Tongue (tissue), 2 donors: ENCODE data around the gene TRIM33. TPM values are rescaled to one million over a fixed set of nuclear protein-coding genes. Genes with fewer than 3 reads are reported as not detected.
"Not testable (repeated sequence)": the region's sequence is repeated elsewhere in the genome, so short reads cannot be mapped to it uniquely, and the experiment has no call there.

ENCODE experiments used
- DNase-seq: peaks from one replicate; pipeline ENCODE4 v3.0.0-alpha.2; 2015
- total RNA-seq: library from RNA; depleted of rRNA; stranded (reverse); fragments of >200 nt; gene quantifications from one replicate; pipeline ENCODE4 v1.2.3, GENCODE V29; 2014

The TRIM33 gene
- total RNA-seq, 1 donor from 2014 or later = 49.9 TPM

DNA sequence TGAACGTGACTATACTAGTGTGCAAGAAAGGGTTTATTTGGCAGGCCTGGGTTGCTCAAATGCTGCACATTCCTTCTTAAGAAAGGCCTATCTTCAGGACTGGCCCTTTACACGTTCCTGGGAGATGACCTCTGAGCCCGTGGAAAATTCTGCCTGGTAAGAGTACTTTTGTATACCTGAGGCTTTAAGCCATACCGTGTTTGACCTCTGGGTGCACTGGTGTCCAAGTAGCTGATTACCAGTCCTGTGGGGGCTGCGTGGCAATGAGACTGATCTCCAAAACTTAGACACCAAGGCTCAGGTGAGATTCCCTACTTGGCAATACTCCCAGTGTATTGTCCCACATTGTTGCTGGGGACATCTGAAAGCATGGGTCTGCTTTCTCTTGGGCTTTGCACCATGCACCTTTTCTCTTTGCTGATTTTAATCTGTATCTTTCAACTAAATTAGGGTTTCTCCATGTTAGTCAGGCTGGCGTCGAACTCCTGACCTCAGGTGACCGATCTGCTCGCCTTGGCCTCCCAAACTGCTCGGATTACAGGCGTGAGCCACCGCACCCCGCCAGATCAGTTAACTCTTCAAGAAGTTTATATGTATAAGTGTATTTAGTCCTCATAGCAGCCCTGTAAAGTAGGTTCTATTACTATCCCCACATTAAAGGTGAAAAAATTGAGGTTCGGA, 44.5 kb downstream of the TRIM33 start:
- no peak for DNase-seq

DNA sequence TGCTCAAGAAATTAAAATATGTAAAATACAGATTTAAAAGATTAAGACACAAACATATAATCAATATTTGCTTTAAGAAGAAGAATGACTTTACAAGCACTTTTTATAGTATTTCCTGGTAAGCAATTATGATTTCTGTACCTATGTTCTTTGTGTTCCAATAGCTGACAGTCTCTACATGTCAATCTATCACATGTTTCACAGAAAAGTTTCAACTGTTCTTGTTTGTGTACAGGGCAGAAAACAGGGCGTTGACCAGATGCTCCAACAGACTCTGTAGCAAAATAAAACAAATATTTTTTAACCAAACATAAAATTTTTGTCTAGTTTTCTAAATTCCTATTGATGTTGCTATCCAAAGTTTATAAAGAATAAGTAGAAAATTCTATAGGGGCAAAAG, 48.0 kb downstream of the TRIM33 start:
- DNase-seq = no peak

DNA sequence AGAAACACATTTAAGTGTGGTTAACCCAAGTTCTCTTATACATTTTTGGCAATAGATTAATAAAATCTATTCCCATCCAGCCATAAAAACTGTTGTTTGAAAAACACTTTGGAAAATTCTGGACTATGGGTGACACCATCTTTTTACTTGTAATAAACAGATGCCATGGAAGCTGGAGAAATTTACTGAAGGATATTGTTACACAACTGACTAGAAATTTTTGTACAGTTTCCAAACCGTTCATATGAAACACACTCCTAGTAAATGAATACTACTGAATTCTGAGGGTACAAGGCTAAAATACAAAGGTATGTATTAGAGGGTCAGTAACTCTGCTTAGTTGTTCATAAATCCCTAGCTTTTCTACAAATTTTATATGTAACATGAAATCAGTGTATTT, 48.7 kb downstream of the TRIM33 start:
- DNase-seq = no peak

DNA sequence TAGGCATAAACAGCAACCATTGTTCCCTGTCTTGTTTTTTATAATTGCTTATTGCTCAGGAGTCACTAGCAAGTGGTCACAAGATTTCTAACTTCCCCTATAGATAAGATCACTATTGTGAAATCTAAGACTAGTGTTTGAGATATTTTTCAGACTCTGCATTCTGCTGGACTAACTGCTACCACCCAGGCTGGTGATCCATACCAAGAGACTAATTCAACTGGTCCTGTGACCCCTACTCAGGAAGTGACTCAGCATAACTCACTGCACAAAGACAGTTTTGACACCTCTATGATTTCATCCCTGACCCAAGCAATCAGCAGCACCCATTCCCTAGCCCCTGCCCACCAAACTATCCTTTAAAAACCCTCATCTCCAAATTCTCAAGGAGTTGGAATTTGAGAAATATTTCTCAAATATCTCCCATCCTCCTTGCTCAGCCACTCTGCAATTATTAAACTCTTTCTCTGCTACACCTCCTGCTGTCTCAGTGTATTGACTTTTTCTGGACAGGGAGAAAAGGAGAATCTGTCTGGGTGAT, 52.7 kb downstream of the TRIM33 start:
- DNase-seq = no peak

DNA sequence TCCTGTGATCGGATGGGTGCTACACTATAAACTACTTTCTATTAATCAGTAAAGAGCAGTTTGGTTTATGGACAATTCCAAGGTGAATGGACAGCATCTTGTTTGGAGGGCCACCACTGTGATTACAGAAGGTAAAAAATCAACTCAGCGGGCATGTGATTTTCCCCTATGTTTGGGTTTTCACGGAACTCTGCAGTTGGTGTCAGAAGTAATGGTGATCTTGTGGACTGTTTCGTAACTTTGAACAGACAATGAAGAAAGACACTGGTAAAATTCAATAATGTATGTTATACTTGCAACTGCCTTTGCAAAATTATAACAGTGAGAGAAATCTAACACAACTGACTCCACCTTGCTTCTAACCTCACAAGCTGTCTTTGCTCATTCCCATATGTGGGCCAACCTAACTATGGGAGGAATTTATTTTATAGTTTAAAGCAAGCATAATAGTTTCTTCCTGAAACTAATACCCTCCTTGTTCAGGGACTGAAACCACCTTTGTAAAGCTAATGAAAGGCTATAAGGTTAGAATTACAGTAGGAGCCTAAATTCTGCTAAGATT, 53.2 kb downstream of the TRIM33 start:
- no peak for DNase-seq

DNA sequence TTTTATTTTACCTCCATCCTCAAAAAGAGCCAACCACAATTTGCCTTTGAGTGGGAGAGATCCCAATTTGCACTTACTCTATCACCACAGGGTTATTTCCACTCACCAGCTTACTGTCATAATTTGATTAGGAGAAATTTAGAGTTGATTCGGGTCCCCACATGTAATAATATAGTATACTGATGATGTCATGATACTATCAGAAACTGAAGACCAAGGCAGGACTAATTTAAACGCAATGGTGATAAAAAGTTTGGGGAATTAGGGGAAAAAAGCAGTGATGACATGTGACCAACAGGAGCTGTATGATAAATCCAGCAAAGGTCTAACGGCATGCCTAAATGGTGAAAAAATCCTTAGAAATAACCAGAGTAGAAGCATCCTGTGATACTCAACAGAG, 54.4 kb downstream of the TRIM33 start:
- DNase-seq = no peak

DNA sequence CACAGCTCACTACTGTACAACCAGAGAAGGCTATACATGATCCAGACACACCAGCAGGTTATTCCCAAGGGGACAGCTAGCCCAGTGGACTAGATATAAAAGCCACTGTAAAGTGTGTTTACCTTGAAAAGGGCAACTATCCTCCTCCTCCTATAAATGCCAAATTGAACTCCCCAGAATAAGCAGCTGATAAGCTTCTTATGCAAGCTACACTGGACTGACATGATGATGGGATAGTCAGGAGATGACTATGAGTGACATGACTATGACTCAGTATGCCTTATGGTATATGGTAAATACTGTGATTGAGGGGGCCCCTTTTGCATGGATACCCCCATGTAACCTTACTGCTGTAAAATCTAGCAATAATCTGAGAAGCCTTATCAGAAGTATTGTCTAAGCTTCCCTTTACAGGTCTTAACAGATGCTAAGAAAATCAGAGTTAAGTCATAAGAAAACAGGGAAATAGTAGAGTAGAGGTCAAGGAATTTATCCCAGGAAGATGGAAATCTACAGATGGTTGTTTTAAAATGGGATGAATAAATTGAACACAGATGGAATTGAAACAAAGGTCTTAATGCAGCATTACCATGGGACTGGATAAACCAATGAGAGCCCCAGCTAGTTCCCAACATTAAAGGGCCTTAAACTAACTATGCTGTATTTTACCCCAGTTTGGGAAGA, 55.8 kb downstream of the TRIM33 start:
- no peak for DNase-seq

DNA sequence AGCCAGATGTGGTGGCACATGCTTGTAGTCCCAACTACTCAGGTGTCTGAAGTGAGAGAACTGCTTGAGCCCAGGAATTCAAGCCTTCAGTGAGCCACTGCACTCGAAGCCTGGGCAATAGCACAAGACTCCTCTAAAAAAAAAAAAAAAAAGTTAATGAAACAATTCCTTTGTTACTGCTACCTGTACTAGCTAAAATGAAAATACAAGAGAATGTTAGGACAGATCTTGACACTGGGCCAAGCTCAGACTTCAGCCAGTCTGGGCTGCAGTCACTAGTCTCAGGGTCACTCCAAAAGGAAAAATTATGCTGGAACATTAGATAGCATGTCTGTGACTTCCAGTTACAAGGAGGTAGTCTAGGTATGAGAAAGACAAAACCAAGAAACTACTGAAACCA, 56.5 kb downstream of the TRIM33 start:
- no peak for DNase-seq

DNA sequence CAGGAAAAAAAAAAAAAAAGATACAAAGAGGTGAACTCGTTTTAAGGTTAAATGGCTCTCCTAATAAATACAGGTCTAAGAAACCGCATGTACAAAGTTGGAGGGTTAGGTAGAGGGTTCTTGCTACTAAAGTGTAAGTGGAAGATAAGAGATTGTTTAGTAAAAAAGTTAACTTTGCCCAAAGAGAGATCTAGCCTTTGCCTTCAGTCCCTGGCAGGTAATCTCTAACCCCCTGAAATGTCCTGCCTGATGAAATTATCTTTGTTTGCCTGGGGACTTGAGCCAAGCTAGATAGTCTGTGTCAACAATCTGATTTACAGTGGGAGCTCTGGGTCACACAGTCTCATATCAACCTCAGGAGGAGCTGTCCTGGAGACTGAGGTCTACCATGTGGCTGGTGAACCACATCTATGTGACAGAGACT, 57.6 kb downstream of the TRIM33 start:
- no peak for DNase-seq

DNA sequence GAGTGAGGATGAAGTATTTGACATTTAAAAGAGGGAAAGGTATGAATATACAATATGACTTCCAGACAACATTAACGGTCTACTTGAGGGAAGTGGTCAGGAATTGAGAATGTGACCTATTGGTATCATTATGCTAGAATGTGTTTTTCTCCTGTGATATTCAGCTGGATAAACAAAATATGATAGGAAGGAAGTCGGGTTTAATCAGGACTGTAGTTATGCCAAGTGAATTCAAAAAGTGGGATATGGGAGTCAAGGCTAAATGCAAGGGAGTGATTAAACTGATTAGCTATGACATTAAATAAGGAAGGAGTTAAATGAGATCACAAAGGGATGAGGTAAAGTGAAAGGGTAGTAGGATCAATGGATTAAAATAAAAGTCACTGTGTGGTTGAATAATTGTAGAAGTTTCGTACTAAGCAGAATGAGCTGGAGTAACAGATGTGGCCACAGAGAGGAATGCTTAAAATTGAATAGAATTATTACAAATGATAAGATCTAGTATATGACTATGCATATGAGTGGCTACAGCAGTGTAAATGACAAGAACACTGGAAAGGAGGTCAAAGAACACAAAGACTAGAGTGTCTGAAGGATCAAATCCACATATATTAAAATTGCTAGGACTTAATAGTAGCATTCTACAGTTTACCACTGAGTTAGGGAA, 62.5 kb downstream of the TRIM33 start:
- DNase-seq = no peak

DNA sequence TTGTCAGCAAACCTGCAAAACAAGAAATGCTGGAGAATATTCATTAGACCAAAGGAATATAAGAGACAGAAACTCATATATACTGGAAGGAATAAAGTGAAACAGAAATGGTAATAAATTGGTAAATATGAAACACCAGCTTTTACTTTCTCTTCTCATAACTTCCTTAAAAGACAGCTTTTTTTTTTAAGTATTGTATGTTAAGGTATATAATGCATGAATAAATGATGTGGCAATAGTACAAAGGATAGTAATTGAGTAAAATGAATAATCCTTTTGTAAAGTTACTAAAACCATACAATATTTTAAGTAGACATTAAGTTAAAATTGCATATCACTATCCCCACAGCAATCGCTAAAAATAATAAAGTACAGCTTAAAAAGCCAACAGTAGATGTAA, 64.8 kb downstream of the TRIM33 start:
- DNase-seq = no peak

DNA sequence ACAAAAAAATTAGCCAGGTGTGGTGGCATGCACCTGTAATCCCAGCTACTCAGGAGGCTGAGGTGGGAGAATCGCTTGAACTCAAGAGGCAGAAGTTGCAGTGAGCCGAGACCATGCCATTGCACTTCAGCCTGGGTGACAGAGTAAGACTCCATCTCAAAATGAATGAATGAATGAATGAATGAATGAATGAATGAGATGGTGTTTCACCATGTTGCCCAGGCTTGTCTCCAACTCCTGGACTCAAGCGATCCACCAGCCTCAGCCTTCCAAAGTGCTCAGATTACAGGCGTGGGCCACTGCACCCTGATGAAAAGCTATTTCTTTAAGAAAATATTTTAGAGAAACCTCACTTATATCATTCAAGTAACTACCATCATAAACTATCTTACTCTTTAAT, 67.8 kb downstream of the TRIM33 start:
- DNase-seq = not testable (repeated sequence)

DNA sequence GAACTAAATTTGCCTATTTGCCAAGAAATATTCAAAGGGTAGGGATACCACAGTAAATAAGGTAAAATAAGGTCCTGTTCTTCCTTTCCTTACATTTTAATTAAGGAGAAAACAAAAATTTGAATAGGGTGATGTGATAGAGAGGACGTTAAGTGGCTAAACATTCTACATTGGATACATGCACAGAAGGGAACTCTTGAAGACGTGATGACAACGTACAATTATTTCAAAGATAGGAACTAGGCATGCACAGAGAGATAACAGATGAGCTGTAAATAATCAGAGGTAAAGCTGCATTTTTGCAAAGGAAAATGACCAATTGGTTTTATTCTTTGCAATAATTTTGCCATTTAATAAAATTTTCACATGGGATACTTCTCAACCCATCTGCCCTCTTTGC, 69.7 kb downstream of the TRIM33 start:
- no peak for DNase-seq

DNA sequence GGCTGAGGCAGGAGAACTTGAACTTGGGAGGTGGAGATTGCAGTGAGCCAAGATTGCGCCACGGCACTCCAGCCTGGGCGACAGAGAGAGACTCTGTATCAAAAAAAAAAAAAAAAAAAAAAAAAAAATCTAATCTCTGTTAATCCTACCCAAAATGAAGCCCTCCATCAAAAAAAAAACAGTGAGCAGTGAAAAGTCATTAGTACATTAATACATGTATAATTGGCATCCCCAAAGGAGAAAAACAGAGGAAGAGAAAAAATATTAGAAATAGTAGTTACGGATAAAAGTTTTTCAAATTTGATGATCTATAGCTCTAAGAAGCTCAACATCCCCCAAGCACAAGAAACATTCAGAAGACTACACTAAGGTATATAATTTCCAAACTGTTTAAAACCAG, 71.6 kb downstream of the TRIM33 start:
- DNase-seq = no peak

DNA sequence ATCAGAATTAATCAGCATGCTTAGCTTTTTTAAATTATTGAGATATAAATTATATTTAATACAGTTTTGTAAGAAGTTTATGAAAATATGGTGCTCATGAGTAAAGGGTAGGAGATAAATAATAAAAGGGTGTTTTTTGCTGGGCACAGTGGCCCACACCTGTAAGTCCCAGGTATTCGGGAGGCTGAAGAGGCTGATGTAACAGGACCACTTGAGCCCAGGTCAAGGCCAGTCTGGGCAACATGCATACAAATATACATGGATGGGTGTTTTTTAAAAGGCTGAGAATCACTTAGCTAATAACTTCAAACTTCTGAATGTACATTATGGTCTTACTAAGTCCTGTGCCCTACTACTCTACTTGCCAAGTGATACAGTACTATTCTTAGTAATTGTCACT, 73.2 kb downstream of the TRIM33 start:
- no peak for DNase-seq

DNA sequence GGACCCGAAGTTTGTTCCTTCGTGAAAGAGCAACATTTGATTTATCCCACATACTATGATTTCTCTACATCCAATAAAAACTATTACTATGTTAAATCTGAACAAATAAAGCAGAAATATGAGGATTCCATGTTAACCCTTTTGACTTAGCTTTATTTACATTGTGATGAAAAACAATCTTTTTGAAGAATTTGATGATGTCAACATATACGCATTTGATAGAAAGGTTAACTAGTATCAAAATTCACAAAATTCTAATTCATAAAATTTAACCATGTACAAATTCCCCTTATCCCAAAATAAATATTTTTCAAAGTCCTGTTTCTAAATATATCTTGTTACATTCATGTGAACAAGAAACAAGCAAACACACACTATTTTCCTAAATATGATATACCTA, 74.2 kb downstream of the TRIM33 start:
- DNase-seq = no peak

DNA sequence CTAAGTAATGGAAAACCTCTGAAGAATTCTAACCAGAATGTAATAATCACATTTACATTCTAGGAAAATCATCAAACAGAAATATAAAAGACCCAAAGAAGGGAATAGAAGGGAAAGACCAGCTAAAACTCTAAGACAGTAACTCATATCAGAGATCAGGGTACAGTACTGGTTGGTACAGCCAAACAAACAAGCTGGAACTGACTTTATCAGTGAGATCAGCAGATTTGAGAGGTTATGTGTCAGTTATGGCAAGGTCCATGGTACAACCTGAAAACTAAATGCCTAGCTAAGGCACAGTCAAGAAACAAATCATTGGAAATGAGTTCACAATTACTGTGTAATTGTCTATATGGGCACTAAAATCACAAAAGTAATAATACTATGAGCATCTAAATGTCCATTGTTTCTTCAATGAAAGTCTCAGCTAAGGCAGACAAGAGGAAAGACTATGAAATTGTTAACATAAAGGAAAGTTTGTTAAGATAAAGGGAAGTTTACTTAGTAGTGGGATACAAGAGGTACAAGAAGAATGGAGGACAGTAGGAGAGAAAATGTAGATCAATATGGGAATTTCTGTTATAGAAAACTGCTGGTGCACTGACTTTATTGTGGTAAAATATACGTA, 75.8 kb downstream of the TRIM33 start:
- DNase-seq = no peak

DNA sequence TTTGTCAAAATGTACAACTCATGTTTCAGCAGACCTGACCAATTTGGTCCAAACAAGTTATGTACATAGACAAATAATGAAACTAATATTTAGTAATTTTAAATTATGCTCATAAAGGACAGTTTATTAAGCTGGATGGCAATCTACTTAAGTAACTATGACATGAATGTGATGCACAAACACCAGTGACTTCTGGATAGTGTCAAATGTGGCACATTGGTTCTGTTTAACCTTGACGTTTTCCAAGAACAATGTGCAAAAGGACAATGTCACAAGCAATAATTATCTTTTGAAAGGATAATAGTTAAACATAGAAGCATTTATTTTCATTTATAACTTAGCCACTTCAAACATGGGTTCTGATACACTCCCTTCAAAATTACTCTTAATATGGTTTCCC, 80.0 kb downstream of the TRIM33 start:
- DNase-seq = no peak

DNA sequence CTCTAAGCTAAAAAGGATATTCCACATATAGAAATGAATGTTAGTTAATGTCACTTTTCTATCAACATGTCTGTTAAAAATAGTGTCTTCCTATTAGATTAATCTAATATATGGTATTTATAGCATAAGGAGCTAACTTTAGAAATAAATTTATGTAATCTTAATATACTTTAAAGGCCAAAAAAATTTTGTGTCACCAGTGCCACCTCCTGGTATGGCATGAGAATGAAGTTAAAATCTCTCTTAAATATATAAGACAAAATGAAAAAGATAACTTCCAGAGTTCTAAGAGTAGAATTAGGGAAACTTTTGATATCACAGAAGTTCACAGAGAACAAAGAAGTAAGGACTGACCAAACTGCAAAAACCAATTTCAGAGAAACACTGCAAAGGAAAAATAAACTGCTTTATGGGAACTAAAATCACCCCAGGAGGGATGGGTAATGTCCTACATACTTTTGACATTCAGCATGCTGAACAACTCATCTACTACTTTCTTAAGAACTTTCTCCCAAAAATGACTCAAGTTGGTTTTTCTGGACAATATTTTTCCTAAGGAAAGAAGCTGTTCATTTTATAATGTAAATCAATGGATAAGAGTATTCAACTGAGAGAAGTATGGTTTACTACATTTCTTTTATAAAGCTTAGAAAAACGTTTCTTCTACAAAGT, 82.8 kb downstream of the TRIM33 start:
- DNase-seq = peak; percentile 32

DNA sequence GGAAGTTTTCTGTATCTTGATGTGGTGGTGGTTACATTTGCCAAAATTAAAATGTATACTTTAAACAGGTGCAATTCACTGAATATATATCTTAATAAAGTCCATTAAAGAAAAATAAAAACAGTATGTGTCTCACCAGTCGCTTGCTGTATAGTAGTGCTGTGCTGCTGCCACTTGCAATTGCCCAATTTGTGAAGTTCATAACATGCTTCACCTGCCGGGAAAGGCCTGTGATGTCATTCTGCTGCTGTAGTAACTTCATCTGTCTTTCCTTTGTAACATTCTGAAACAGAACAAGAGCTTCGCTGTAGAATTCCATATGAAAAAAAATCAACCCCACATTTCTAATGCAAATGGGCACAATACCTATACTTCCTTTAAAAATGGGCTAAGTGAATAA, 83.4 kb downstream of the TRIM33 start:
- no peak for DNase-seq

DNA sequence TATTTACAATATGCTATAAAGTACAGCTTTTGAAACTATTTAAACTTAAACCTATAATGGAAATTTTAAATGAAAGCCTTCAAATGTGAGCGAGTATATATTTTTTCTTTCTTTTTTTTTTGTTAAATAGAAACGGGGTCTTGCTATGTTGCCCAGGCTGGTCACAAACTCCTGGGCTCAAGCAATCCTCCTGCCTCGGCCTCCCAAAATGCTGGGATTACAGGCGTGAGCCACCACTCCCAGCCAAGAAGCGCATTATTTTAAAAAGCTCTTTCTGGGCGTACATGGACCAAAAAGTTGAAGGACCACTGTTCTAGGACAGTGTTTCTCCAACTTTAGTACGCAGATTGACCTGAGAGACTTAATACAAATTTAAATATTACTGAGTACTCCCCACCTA, 87.5 kb downstream of the TRIM33 start:
- no peak for DNase-seq

DNA sequence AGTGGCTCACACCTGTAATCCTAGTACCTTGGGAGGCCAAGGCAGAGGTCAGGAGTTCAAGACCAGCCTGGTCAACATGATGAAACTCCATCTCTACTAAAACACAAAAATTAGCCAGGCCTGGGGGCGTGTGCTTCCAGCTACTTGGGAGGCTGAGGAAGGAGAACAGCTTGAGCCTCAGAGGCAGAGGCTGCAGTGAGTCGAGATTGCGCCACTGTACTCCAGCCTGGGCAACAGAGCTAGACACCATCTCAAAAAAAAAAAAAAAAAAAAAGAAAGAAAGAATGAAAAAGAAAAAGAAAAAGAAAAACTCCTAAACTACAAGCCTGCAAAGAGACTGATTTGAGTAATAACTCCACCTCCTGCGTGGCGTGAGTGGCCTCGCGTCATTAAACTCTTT, 92.1 kb downstream of the TRIM33 start:
- not testable (repeated sequence) for DNase-seq
